Adrenal gland (tissue), 12 donors: ENCODE data around the gene SHE. TPM values are rescaled to one million over a fixed set of nuclear protein-coding genes. Genes with fewer than 3 reads are reported as not detected.

Experiments used
- DNase-seq, 7 donors: peaks; one replicate each; pipeline ENCODE4 v3.0.0-alpha.2; 2019 to 2020
- H3K27ac ChIP-seq, 5 donors: fragments of 200-600 bp; sonication (generic) in 4 of 5; 1 replicate in 3 of 5; 2 replicates in 2 of 5; pipeline versions ENCODE4 v1.5.1 to v1.8.0; 2016 to 2020; ENCODE audit warnings: mild to moderate bottlenecking in 1 of 5
- H3K27me3 ChIP-seq: fragments of 200-600 bp; 2 replicates; pipeline ENCODE4 v1.8.0; 2021
- H3K36me3 ChIP-seq, 2 donors: fragments of 200-600 bp; replicated peaks in 1 of 2; 1 replicate in 1 of 2; 2 replicates in 1 of 2; pipeline versions ENCODE4 v1.5.1 to v1.8.0; 2018 to 2022
- H3K4me1 ChIP-seq, 2 donors: fragments of 200-600 bp; replicated peaks in 1 of 2; 1 replicate in 1 of 2; 2 replicates in 1 of 2; pipeline versions ENCODE4 v1.5.1 to v1.8.0; 2018 to 2021
- H3K4me3 ChIP-seq, 4 donors: fragments of 200-600 bp; sonication (generic) in 3 of 4; one replicate each; pipeline ENCODE4 v1.5.1; 2016 to 2018
- H3K9me3 ChIP-seq, 3 donors: fragments of 200-600 bp; sonication (generic) in 1 of 3; replicated peaks in 1 of 3; 1 replicate in 2 of 3; 2 replicates in 1 of 3; pipeline versions ENCODE4 v1.5.1 to v1.8.0; 2016 to 2021
- CTCF ChIP-seq, 6 experiments: fragments of 450-650 bp in 4 of 6; fragments of 200-600 bp in 2 of 6; sonication (generic) in 1 of 6; IDR thresholded peaks; 1 replicate in 5 of 6; 2 replicates in 1 of 6; pipeline versions ENCODE4 v1.5.1 to v1.8.0; 2016 to 2021; ENCODE audit warnings: antibody characterized with exemption in 6 of 6, mild to moderate bottlenecking in 2 of 6, moderate library complexity in 1 of 6
- POLR2A ChIP-seq, 2 donors: fragments of 450-650 bp; IDR thresholded peaks; one replicate each; pipeline ENCODE4 v1.6.1; 2017; ENCODE audit warnings: antibody characterized with exemption in 2 of 2, mild to moderate bottlenecking in 2 of 2, moderate library complexity in 1 of 2
- WGBS, 4 donors: extraction: QIAGEN DNeasy Blood & Tissue Kit in 2 of 4; methylation state at CpG; one replicate each; pipeline versions ENCODE4 v1.1.5 to v1.1.7; 2013 to 2017; 5-methylcytosine and 5-hydroxymethylcytosine counted together
- intact Hi-C, 2 donors: fragments of 100-400 bp; cut with DNase I; formaldehyde crosslinking; loops; one replicate each; pipeline versions ENCODE4 v1.14.1 to v1.15.0; 2022 to 2023
- polyA plus RNA-seq, 3 donors: library from polyadenylated mRNA; stranded (reverse); fragments of 200-250 nt in 2 of 3; fragments of 350-450 nt in 1 of 3; fragmentation: Illumina TruSeq in 1 of 3; extraction: RNeasy Lipid Tissue Mini Kit (QIAGEN cat#74804) in 1 of 3; gene quantifications; one replicate each; pipeline ENCODE4 v1.2.3, GENCODE V29; 2013 to 2014
- total RNA-seq, 9 donors: library from RNA; depleted of rRNA in 4 of 9; stranded (reverse); fragments of >200 nt in 4 of 9; fragments of 120-200 nt in 1 of 9; fragmentation: NEBNext Ultra II Directional in 1 of 9; extraction: Animal tissue kit (Norgen Biotek cat#: 25700) in 1 of 9; gene quantifications; one replicate each; pipeline versions ENCODE4 v1.1.0 to v1.2.4, GENCODE V29; 2013 to 2023
- donor health status: healthy with polysubstance abuse.
- donor health status: Bipolar disorder and iron deficiency.
- donor health status: DM: yes; HTN: yes; CAD: no.
- donor health status: DM: no; HTN: no; CAD: no.
- donor health status: DM: no; HTN: no; CAD: no.
- donor health status: DM: yes; HTN: yes; CAD: no.

Gene SHE
- total and polyA plus RNA-seq, 12 donors, result 6.4 to 30.7 (median 17.1) TPM

GRCh38 chr1:154485910-154486496 lies 16.2 kb downstream of the SHE start:
- Histone ChIP-seq H3K9me3 (no peaks in the 10 kb centered on the region), H3K27me3 (no peaks in the 10 kb centered on the region), H3K4me1 (peaks cover 0 to 15% of the 10 kb centered on the region in 2 donors), H3K4me3 (no peak overlapping the region), H3K27ac (peak overlapping the region in 2 of 5 donors; percentile 58 to 72), H3K36me3 (peaks cover 0 to 19% of the 10 kb centered on the region in 2 donors)
- intact Hi-C loops, result loop anchor here in 1 of 2 donors (5.0 kb wide), 1 partner anchor 61 kb away; no protein-coding TSS in a partner anchor
- no peak for TF ChIP-seq POLR2A (IDR thresholded peaks at IDR 0.05)
- TF ChIP-seq CTCF (IDR thresholded peaks at IDR 0.05), result no peak
- WGBS, 4 donors, result 63 to 85% (median 75%) methylated on average over 7 of the region's 7 CpGs
- no peak for DNase-seq

DNA sequence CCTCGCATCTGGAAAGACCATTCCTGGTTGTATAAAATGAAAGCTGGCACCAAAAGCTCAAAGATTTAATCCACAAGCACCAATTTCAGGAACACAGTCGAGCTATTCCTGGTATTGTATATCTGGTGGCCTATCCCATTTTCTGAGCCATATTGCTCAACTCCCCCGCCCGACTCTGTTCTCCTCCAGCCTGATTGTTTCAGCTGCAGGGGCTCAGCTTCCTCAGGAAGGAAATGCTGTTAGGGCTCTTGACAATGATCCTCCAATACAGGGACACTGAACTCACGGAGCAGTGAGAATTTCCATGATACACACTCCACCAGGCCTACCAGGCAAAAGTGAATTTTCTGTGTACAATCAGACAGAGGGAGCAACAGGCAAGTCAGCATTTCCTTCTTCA lies 17.1 kb downstream of the SHE start:
- 58 to 73% (median 72%) methylated on average over 5 of the region's 5 CpGs for WGBS, 4 donors
- H3K36me3 ChIP-seq, result peaks cover 0 to 19% of the 10 kb centered on the region in 2 donors
- no peaks in the 10 kb centered on the region for H3K27me3 ChIP-seq
- peak in 6 of 7 donors; percentile 41 to 81 (median 54) for DNase-seq
- H3K4me1 ChIP-seq, result peaks cover 0 to 10% of the 10 kb centered on the region in 2 donors
- H3K27ac ChIP-seq, result peak overlapping the region in 2 of 5 donors; percentile 58 to 72
- no peak for TF ChIP-seq POLR2A (IDR thresholded peaks at IDR 0.05)
- TF ChIP-seq CTCF (IDR thresholded peaks at IDR 0.05), result no peak
- no peaks in the 10 kb centered on the region for H3K9me3 ChIP-seq
- intact Hi-C loops, result loop anchor here in 1 of 2 donors (5.0 kb wide), 1 partner anchor 62 kb away; no protein-coding TSS in a partner anchor
- no peak overlapping the region for H3K4me3 ChIP-seq

DNA sequence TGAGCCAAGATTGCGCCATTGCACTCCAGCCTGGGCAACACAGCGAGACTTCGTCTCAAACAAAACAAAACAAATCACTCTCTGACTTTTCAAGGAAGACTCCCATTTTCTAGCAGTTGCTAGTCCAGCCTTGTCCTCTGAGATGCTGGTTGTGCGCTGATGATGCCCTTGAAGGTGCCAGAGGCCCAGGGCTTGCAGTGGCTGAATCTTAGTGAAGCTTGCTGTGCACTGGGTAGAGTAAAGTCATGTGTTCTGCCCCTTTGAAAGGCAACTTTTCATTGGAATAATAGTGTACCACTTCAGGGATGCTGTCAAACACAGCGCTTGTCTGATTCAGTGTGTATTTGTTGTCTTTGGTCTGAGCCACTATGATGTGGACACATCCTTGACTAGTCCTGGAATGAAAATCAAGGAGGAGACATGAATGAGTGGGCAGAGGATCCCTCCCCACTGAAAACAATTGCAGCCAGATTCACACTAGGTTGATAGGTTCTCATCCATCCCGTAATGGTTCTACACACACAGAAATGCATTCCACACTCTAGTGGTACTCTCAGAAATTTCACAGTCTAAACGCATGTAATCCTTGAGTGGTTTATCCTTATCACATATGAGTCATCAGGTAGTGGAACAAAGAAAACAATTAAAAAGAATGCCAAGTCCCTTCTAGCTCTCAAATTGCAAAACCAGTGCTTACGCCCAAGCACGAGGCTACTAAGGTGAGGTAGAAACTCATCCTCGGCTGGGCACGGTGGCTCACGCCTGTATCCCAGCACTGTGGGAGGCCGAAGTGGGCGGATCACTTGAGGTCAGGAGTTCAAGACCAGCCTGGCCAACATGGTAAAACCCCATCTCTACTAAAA lies 18.0 kb downstream of the SHE start:
- WGBS, 4 donors, result 47 to 62% (median 58%) methylated on average over 14 of the region's 14 CpGs
- Histone ChIP-seq H3K4me3 (no peak overlapping the region), H3K27ac (peak overlapping the region in 3 of 5 donors; percentile 9 to 79 (median 72)), H3K4me1 (peaks cover 0 to 10% of the 10 kb centered on the region in 2 donors), H3K9me3 (no peaks in the 10 kb centered on the region), H3K27me3 (no peaks in the 10 kb centered on the region), H3K36me3 (peaks cover 0 to 19% of the 10 kb centered on the region in 2 donors)
- peak; percentile 42 to 89 (median 73) for DNase-seq
- intact Hi-C loops, result loop anchor here in 1 of 2 donors (2.0 kb wide), 1 partner anchor 61 kb away; no protein-coding TSS in a partner anchor
- peak in 1 of 2 donors; percentile 14 for TF ChIP-seq POLR2A (IDR thresholded peaks at IDR 0.05)
- peak in 4 of 6 experiments; percentile 16 to 24 (median 21) for TF ChIP-seq CTCF (IDR thresholded peaks at IDR 0.05)

GRCh38 chr1:154481053-154481452 lies 21.2 kb downstream of the SHE start:
- Histone ChIP-seq H3K27ac (no peak overlapping the region), H3K4me3 (no peak overlapping the region), H3K27me3 (no peaks in the 10 kb centered on the region), H3K36me3 (peaks cover 0 to 8% of the 10 kb centered on the region in 2 donors), H3K9me3 (no peaks in the 10 kb centered on the region), H3K4me1 (peaks cover 8 to 16% of the 10 kb centered on the region in 2 donors)
- DNase-seq, result peak in 1 of 7 donors; percentile 1
- 51 to 65% (median 56%) methylated on average over 1 of the region's 1 CpG for WGBS, 4 donors
- intact Hi-C loops, result no loop called here
- no peak for TF ChIP-seq POLR2A (IDR thresholded peaks at IDR 0.05)
- no peak for TF ChIP-seq CTCF (IDR thresholded peaks at IDR 0.05)
